IPS-18a (cell line): ENCODE results near the gene PIK3CD.

Experiments used
- H3K27ac ChIP-seq: one replicate; pipeline ENCODE4 v1.5.1; 2013; ENCODE audit warnings: low read length
- H3K27me3 ChIP-seq: one replicate; pipeline ENCODE4 v1.6.1; 2013; ENCODE audit warnings: mild to moderate bottlenecking, low read length; ENCODE audit not compliant: control insufficient read depth, insufficient read depth
- H3K36me3 ChIP-seq: one replicate; pipeline ENCODE4 v1.6.1; 2013; ENCODE audit warnings: low read depth, low read length; ENCODE audit not compliant: control insufficient read depth
- H3K4me1 ChIP-seq: one replicate; pipeline ENCODE4 v1.6.1; 2013; ENCODE audit warnings: low read depth, low read length; ENCODE audit not compliant: control insufficient read depth
- H3K4me3 ChIP-seq: one replicate; pipeline ENCODE4 v1.5.1; 2013; ENCODE audit warnings: low read length
- H3K9ac ChIP-seq: one replicate; pipeline ENCODE4 v1.6.1; 2013; ENCODE audit warnings: mild to moderate bottlenecking, low read length, moderate library complexity
- H3K9me3 ChIP-seq: one replicate; pipeline ENCODE4 v1.6.1; 2013; ENCODE audit warnings: low read depth, low read length; ENCODE audit not compliant: control insufficient read depth

PIK3CD gene

GRCh38 chr1:9628541-9629444 lies 22.7 kb upstream of the PIK3CD start:
- no peak overlapping the region for H3K4me3 ChIP-seq
- peaks cover 20% of the 10 kb centered on the region for H3K27me3 ChIP-seq

GRCh38 chr1:9629445-9630201 lies 21.9 kb upstream of the PIK3CD start:
- Histone ChIP-seq H3K9ac (no peak overlapping the region), H3K4me1 (no peaks in the 10 kb centered on the region), H3K4me3 (no peak overlapping the region), H3K27ac (no peak overlapping the region), H3K27me3 (peaks cover 20% of the 10 kb centered on the region), H3K9me3 (no peaks in the 10 kb centered on the region), H3K36me3 (no peaks in the 10 kb centered on the region)

More at GRCh38 chr1:9628541-9629444, 22.7 kb upstream of the PIK3CD start:
- H3K36me3 ChIP-seq = no peaks in the 10 kb centered on the region
- H3K4me1 ChIP-seq = no peaks in the 10 kb centered on the region
- no peak overlapping the region for H3K9ac ChIP-seq
- H3K9me3 ChIP-seq = no peaks in the 10 kb centered on the region
- H3K27ac ChIP-seq = no peak overlapping the region

- Histone ChIP-seq H3K9ac (no peak overlapping the region), H3K27me3 (peaks cover 20% of the 10 kb centered on the region), H3K27ac (no peak overlapping the region), H3K36me3 (no peaks in the 10 kb centered on the region), H3K4me1 (no peaks in the 10 kb centered on the region), H3K4me3 (no peak overlapping the region), H3K9me3 (no peaks in the 10 kb centered on the region)
These were observed 21.0 kb upstream of the PIK3CD start for GRCh38 chr1:9630331-9631111.

- Histone ChIP-seq H3K36me3 (no peaks in the 10 kb centered on the region), H3K27ac (no peak overlapping the region), H3K27me3 (peaks cover 13% of the 10 kb centered on the region), H3K9ac (no peak overlapping the region), H3K4me1 (no peaks in the 10 kb centered on the region), H3K4me3 (no peak overlapping the region), H3K9me3 (no peaks in the 10 kb centered on the region)
These were observed 19.9 kb upstream of the PIK3CD start for GRCh38 chr1:9631613-9632012.

GRCh38 chr1:9633493-9633892 lies 18.0 kb upstream of the PIK3CD start:
- Histone ChIP-seq H3K9ac (no peak overlapping the region), H3K27me3 (peaks cover under 1% of the 10 kb centered on the region), H3K36me3 (no peaks in the 10 kb centered on the region), H3K4me3 (no peak overlapping the region), H3K9me3 (no peaks in the 10 kb centered on the region), H3K4me1 (no peaks in the 10 kb centered on the region), H3K27ac (no peak overlapping the region)

GRCh38 chr1:9634582-9634981 lies 16.9 kb upstream of the PIK3CD start:
- H3K4me1 ChIP-seq = no peaks in the 10 kb centered on the region

GRCh38 chr1:9639227-9639626 lies 12.3 kb upstream of the PIK3CD start:
- H3K9ac ChIP-seq = no peak overlapping the region
- H3K27me3 ChIP-seq = no peaks in the 10 kb centered on the region
- H3K4me1 ChIP-seq = no peaks in the 10 kb centered on the region
- H3K4me3 ChIP-seq = no peak overlapping the region
- no peak overlapping the region for H3K27ac ChIP-seq
- H3K9me3 ChIP-seq = no peaks in the 10 kb centered on the region
- no peaks in the 10 kb centered on the region for H3K36me3 ChIP-seq

More at GRCh38 chr1:9634582-9634981, 16.9 kb upstream of the PIK3CD start:
- no peaks in the 10 kb centered on the region for H3K36me3 ChIP-seq
- no peaks in the 10 kb centered on the region for H3K27me3 ChIP-seq
- H3K9me3 ChIP-seq = no peaks in the 10 kb centered on the region
- H3K27ac ChIP-seq = no peak overlapping the region
- H3K9ac ChIP-seq = no peak overlapping the region
- no peak overlapping the region for H3K4me3 ChIP-seq

GRCh38 chr1:9643351-9644256 lies 7.9 kb upstream of the PIK3CD start:
- H3K4me1 ChIP-seq = no peaks in the 10 kb centered on the region
- no peaks in the 10 kb centered on the region for H3K36me3 ChIP-seq
- H3K9me3 ChIP-seq = no peaks in the 10 kb centered on the region
- no peak overlapping the region for H3K27ac ChIP-seq
- H3K27me3 ChIP-seq = no peaks in the 10 kb centered on the region
- H3K9ac ChIP-seq = no peak overlapping the region
- no peak overlapping the region for H3K4me3 ChIP-seq

GRCh38 chr1:9646037-9646436 lies 5.5 kb upstream of the PIK3CD start:
- no peaks in the 10 kb centered on the region for H3K36me3 ChIP-seq
- H3K4me3 ChIP-seq = no peak overlapping the region
- no peaks in the 10 kb centered on the region for H3K9me3 ChIP-seq
- no peak overlapping the region for H3K9ac ChIP-seq
- no peaks in the 10 kb centered on the region for H3K4me1 ChIP-seq
- no peak overlapping the region for H3K27ac ChIP-seq
- H3K27me3 ChIP-seq = peaks cover 11% of the 10 kb centered on the region

- H3K27ac ChIP-seq = no peak overlapping the region
- no peak overlapping the region for H3K4me3 ChIP-seq
- H3K4me1 ChIP-seq = no peaks in the 10 kb centered on the region
- H3K27me3 ChIP-seq = peaks cover 31% of the 10 kb centered on the region
- no peak overlapping the region for H3K9ac ChIP-seq
- no peaks in the 10 kb centered on the region for H3K9me3 ChIP-seq
- no peaks in the 10 kb centered on the region for H3K36me3 ChIP-seq
These were observed 3.4 kb upstream of the PIK3CD start for GRCh38 chr1:9648171-9648570.
